RCC 7860 (cell line): Measurements from ENCODE around the gene KRTAP3-2.
A peak's percentile ranks its signal among the peaks of the same experiment; 100 is the strongest.

ENCODE experiments used
- DNase-seq: peaks from one replicate; pipeline ENCODE4 v3.0.0-alpha.2; 2015; ENCODE audit warnings: low spot score
- FAIRE-seq: peaks from 2 replicates; lab custom pipeline; 2012; peaks lifted over from hg19 to GRCh38; lab: Jason Lieb, UNC

The KRTAP3-2 gene

DNA sequence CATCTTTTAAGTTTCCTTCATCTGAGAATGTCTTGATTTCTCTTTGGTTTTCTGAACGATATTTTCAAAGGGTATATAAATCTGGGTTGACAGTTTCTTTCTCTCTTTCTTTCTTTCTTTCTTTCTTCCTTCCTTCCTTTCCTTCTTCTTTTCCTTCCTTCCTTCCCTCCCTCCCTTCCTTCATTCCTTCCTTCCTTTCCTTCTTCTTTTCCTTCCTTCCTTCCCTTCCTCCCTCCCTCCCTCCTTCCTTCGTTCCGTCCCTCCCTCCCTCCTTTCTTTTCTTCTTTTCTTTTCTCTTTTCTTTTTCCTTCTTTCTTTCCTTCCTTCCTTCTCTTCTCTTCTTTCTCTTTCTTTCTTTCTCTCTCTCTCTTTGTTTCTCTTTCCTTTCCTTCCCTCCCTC, 25.3 kb downstream of the KRTAP3-2 start:
- FAIRE-seq (no peak), DNase-seq (no peak)

DNA sequence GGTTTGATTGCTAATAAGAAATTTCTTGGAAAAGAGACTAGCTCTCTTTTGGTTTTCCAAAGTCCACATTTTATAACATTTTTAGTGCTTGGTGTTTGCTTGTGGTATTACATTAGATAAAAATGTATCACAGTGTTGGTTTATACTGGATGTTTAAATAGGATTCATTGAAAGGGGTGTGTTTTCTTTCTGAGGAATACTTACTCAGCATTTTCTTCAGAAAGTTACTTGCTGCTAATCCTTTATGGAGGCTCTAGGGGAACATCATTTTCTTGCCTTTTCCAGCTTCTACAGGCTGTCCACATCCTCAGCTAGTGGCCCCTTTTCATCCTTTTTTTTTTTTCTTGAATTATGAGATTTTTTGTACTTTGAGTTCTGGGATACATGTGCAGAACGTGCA, 32.1 kb downstream of the KRTAP3-2 start:
- FAIRE-seq (no peak), DNase-seq (no peak)

DNA sequence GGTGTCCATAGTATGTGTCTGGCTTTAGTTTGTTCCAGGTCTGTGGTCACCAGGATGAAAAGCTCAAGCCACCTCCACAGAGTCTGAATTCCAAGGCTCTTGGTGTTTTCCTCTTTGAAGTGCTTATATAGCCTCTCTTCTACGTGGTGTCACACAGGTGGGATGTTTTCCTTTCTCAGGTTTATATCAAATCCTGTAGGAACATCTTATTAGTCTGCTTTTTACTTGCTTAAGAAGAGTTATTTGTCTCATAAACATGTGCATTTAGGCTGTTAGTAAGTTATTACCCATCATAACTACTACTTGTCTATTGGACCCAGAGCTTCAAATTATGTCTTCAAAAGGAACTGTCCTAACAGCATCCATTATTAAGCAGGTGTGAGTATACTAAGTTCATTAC, 32.9 kb downstream of the KRTAP3-2 start, which contains the start of gene KRT39:
TSS of gene KRT39 (minus strand) at position 101 of the 400 bp plus-strand sequence. CDS start at position 9, 92 bp downstream.
- FAIRE-seq, result no peak
- no peak for DNase-seq

DNA sequence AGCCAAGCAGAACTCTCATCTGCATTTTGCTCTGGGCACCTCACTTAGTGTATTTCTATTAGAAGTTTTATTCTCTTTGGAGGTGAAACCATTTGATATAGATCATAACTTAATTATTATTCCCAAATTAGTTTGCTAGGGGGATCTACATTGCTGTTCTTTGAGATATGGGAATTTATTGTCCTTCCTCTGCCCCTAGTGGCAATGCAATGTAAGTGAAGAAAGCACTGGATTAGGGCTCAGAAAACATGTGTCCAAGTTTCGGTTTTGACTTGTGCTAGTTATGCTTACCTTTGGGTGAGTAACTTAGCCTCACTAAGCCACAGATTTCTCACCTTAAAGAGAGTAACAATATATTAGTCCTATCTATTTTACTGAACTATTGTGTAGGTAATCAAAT, 35.9 kb downstream of the KRTAP3-2 start:
- FAIRE-seq (peak; percentile 4), DNase-seq (peak; percentile 27)

DNA sequence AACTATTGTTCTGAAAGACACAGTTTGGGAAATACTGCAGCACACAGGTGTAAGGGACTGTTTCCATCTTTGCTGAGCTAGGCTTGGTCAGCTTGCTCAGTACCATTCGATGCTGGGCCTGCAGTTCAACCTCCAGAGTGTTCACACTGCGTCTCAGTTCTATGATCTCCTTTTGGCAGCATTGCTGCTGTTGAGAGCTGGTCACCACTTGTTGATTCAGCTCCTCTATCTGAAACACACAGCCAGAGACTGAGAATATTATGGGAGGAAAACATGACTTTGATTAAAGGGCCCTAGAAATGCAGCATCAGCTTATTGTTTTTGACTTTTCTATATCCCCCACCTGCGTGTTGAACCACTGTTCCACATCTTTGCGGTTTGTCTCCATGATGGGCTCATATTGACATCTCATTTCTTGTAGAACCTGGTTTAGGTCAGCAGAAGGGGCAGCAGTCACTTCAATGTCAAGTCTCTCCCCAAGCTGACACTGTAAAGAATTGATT, 37.6 kb downstream of the KRTAP3-2 start:
- no peak for FAIRE-seq
- no peak for DNase-seq

- DNase-seq (no peak), FAIRE-seq (no peak)
These were observed 38.1 kb downstream of the KRTAP3-2 start for GRCh38 chr17:40961591-40961990.

GRCh38 chr17:40960144-40960543, 39.6 kb downstream of the KRTAP3-2 start:
- FAIRE-seq (no peak), DNase-seq (no peak)

GRCh38 chr17:40958086-40958953, 41.4 kb downstream of the KRTAP3-2 start:
- FAIRE-seq (no peak), DNase-seq (no peak)

DNA sequence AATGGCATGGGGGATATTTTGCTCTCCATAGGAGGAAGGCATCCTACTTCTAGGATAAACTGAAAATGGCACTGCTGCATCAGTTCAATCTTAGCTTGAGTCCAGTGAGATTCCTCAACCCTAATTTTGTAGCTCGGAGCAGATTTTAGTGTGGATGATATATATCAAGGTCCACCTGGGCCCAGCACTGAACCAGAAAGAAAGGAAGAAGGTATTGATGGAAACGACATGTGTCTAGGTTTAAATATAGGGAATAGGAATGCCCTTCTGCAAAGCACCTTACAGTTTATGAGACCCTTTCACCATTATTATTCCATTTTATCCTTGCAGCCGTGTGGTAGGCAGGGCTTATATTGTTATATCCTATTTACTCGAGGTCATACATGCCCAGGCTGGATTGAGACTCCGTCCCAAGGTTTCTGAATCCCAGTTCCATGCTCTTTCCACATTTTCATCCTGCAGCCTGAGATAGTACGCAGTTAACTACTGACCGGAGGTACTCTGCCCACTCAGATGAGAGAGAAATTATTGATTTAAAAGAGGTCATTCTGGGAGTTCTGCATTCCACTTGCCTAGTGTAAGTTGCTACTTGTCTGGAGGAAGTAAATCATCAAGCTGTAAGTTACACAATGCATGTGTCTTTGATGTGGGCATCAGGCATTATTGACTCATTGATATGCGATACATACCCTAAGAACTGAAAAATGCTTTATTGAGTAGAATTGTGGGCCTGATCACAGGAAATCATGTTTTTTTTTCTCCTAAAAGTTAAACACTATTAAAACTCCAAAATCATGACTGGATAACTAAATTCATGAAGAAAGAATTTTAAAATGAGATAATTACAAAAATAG, 43.1 kb downstream of the KRTAP3-2 start:
- FAIRE-seq (no peak), DNase-seq (peak; percentile 60)

- FAIRE-seq, result no peak
- no peak for DNase-seq
These were observed 45.8 kb downstream of the KRTAP3-2 start for GRCh38 chr17:40953881-40954280.

- no peak for DNase-seq
- FAIRE-seq, result no peak
These were observed 47.0 kb downstream of the KRTAP3-2 start for GRCh38 chr17:40952661-40953060.

- FAIRE-seq (no peak), DNase-seq (no peak)
These were observed 47.6 kb downstream of the KRTAP3-2 start for GRCh38 chr17:40952154-40952553.

GRCh38 chr17:40951011-40951622, 48.6 kb downstream of the KRTAP3-2 start:
- FAIRE-seq (no peak), DNase-seq (no peak)

DNA sequence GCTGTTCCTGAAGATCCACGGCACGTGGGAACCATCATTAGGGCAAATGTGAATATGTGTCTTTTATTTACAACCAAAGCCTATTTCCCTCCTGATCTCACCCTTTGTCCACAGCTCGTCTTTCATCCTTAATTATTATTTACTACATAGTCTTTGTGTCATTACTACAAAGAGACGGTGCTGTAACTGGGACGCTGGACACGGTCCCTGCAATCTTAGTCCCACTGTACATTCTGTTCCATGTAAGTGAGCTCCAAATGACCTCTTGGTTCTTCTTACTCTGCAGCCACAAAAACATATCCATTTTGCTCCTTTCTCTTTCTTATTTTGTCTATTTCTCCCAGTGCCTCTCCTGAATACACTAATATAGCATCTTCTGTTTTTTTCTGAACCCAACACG, 49.5 kb downstream of the KRTAP3-2 start:
- FAIRE-seq, result no peak
- DNase-seq, result no peak

GRCh38 chr17:40949418-40949817, 50.3 kb downstream of the KRTAP3-2 start:
- no peak for DNase-seq
- no peak for FAIRE-seq
